ENCODE measurements around the gene FTSJ1. TPM values are rescaled to one million over a fixed set of nuclear protein-coding genes. Genes with fewer than 3 reads are reported as not detected.

FTSJ1 gene
- total RNA-seq, 1 experiment from 2014 or later: 49.4 TPM

- no peak overlapping the region for H3K27ac ChIP-seq (ENCODE audit: insufficient read length, low read depth, low read length)
- no peak for TF ChIP-seq CTCF (conservative IDR thresholded peaks at IDR 0.05)
- no peak overlapping the region for H3K23ac ChIP-seq (ENCODE audit: insufficient read length, low read depth, low read length)
- H3K4me1 ChIP-seq (ENCODE audit: insufficient read depth, low read length): peaks cover 2% of the 10 kb centered on the region; the same call in 1 of the 2 replicates
- H4K91ac ChIP-seq (ENCODE audit: insufficient read length, low read depth, low read length): no peak overlapping the region
- WGBS (ENCODE audit: extremely low coverage, insufficient read length, low lambda C conversion rate): no CpG with 5 or more reads among the region's 12 CpGs
- H3T11ph ChIP-seq (ENCODE audit: low read length): no peak overlapping the region
- Mint-ChIP-seq H3K36me3 (ENCODE audit: insufficient read depth in 1 of 3, low read depth in 3 of 3) (peaks cover 5 to 17% (median 10%) of the 10 kb centered on the region in 3 experiments; a peak in 6 of 7 replicates), H3K4me3 (peak overlapping the region in 1 of 2 experiments; percentile 65; a peak in 3 of 5 replicates), H3K9me3 (peaks cover 77 to 84% of the 10 kb centered on the region in 2 experiments), H3K27me3 (ENCODE audit: low read depth) (peaks cover 3% of the 10 kb centered on the region), H3K4me1 (peaks cover 31 to 40% of the 10 kb centered on the region in 2 experiments), H3K27ac (peak overlapping the region in 2 of 3 experiments; percentile 79 to 85; a peak in 5 of 7 replicates)
- no peaks in the 10 kb centered on the region for H3K27me3 ChIP-seq (ENCODE audit: insufficient read depth, low read length)
- no peak overlapping the region for H4K8ac ChIP-seq (replicated peaks; ENCODE audit: insufficient read length, low read depth, low read length)
- no peak for DNase-seq
- H3K14ac ChIP-seq (ENCODE audit: insufficient read depth, low read length): no peak overlapping the region
- peak overlapping the region; percentile 13 for H3K4me2 ChIP-seq (ENCODE audit: insufficient read depth, insufficient read length, low read length)
- no peak overlapping the region for H3K56ac ChIP-seq (ENCODE audit: insufficient read length, low read depth, low read length)
- H2BK12ac ChIP-seq (ENCODE audit: insufficient read length, low read depth, low read length): no peak overlapping the region
- H3K23me2 ChIP-seq (ENCODE audit: insufficient read length, low read depth, low read length, poor library complexity, severe bottlenecking): peaks cover 8% of the 10 kb centered on the region
- no peak overlapping the region for H2AK5ac ChIP-seq (ENCODE audit: insufficient read length, low read length)
- H2BK15ac ChIP-seq (ENCODE audit: low read depth, low read length): no peak overlapping the region
- H4K5ac ChIP-seq (ENCODE audit: insufficient read length, low read depth, low read length): no peak overlapping the region
- peaks cover 38% of the 10 kb centered on the region for H3K9me3 ChIP-seq (ENCODE audit: control insufficient read depth, low read depth, low read length)
- peaks cover 2% of the 10 kb centered on the region; the same call in 1 of the 2 replicates for H3K79me2 ChIP-seq (ENCODE audit: insufficient read depth, low read length)
- H2BK120ac ChIP-seq (ENCODE audit: low read depth, low read length, poor library complexity, severe bottlenecking): no peak overlapping the region
- H2AFZ ChIP-seq (ENCODE audit: low read length): no peak overlapping the region
- H3K9ac ChIP-seq (ENCODE audit: extremely low read depth, insufficient read length, low read length): no peak overlapping the region
- H3K18ac ChIP-seq (ENCODE audit: insufficient read length, low read depth, low read length): no peak overlapping the region
- H3K79me1 ChIP-seq (ENCODE audit: insufficient read depth, low read depth, low read length, poor library complexity, severe bottlenecking): no peaks in the 10 kb centered on the region
- no peaks in the 10 kb centered on the region for H4K20me1 ChIP-seq (ENCODE audit: control insufficient read depth, insufficient read depth, insufficient read length)
- no peak overlapping the region for H3K4ac ChIP-seq (ENCODE audit: low read depth, low read length)
- H2BK5ac ChIP-seq (ENCODE audit: insufficient read length, low read length): no peak overlapping the region
- H2BK20ac ChIP-seq (ENCODE audit: low read depth, low read length, poor library complexity, severe bottlenecking): no peak overlapping the region
These were observed 2.9 kb upstream of the FTSJ1 start for GRCh38 chrX:48472851-48473703.

Measured in H9 (cell line).